K562 (cell line): ENCODE results near the gene LMBR1. TPM values are rescaled to one million over a fixed set of nuclear protein-coding genes. Genes with fewer than 3 reads are reported as not detected.
A peak's percentile ranks its signal among the peaks of the same experiment; 100 is the strongest.

Experiments used
- ATAC-seq: fragments of 200-7000 bp; cut with Tn5 transposase; 3 replicates; pipeline ENCODE4 v1.9.1; 2020; ENCODE audit warnings: moderate library complexity
- BruUV-seq: library from RNA; stranded (reverse); fragments of 400-500 nt; replicated peaks from 2 replicates; lab custom pipeline; 2021; lab: Mats Ljungman, UMichigan
- CTCF ChIA-PET: fragments of 300-600 bp; formaldehyde crosslinking; extraction: SDS; loops from one replicate; lab custom pipeline; 2021; ENCODE audit warnings: low intra/inter-chr PET ratio; lab: Yijun Ruan, JAX
- POLR2A ChIA-PET: fragments of 300-600, 350-650 bp; sonication (Branson Sonifier 250); formaldehyde crosslinking; extraction: SDS; loops from one replicate; lab custom pipeline; 2021; ENCODE audit warnings: antibody characterized with exemption, inconsistent platforms; lab: Yijun Ruan, JAX
- DNase-seq, 4 experiments: peaks; one replicate each; pipeline versions ENCODE4 v3.0.0 to v3.0.0-alpha.2; 2011 to 2018; ENCODE audit warnings: low spot score in 3 of 4, mixed read lengths in 3 of 4; ENCODE audit errors: extremely low read depth in 1 of 4
- FAIRE-seq: peaks from 2 replicates; lab custom pipeline; 2011; peaks lifted over from hg19 to GRCh38; lab: Jason Lieb, UNC
- H2AFZ ChIP-seq: 2 replicates; pipeline ENCODE4 v1.6.0; 2011; ENCODE audit warnings: low read depth, low read length, control low read depth, inconsistent platforms
- H3K27ac ChIP-seq: fragments of 200-600 bp; 3 replicates; pipeline ENCODE4 v1.8.0; 2011; ENCODE audit warnings: low read depth, mild to moderate bottlenecking, control low read depth, inconsistent platforms, low read length, moderate library complexity, mixed read lengths; ENCODE audit errors: extremely low read depth
- H3K27me3 ChIP-seq, 2 experiments: fragments of 300-600 bp in 1 of 2; 2 replicates in 1 of 2; 3 replicates in 1 of 2; pipeline versions ENCODE4 v1.6.0 to v1.8.0; 2011; ENCODE audit warnings: inconsistent platforms in 2 of 2, low read length in 2 of 2, mild to moderate bottlenecking in 1 of 2, mixed read lengths in 1 of 2, moderate library complexity in 1 of 2; ENCODE audit not compliant: control insufficient read depth in 2 of 2, insufficient read depth in 2 of 2
- H3K36me3 ChIP-seq: fragments of 300-600 bp; 3 replicates; pipeline ENCODE4 v1.8.0; 2011; ENCODE audit warnings: mild to moderate bottlenecking, low read length, inconsistent platforms; ENCODE audit not compliant: control insufficient read depth, insufficient read depth
- H3K4me1 ChIP-seq, 2 experiments: fragments of 200-600 bp in 1 of 2; replicated peaks in 1 of 2; 2 replicates in 1 of 2; 3 replicates in 1 of 2; pipeline versions ENCODE4 v1.5.1 to v1.8.0; 2011; ENCODE audit warnings: inconsistent platforms in 2 of 2, low read length in 2 of 2, mild to moderate bottlenecking in 1 of 2, mixed read lengths in 1 of 2, moderate library complexity in 1 of 2; ENCODE audit not compliant: control insufficient read depth in 2 of 2, insufficient read depth in 2 of 2
- H3K4me2 ChIP-seq: 2 replicates; pipeline ENCODE4 v1.6.1; 2011; ENCODE audit warnings: low read length, control low read depth, inconsistent platforms, mixed read lengths; ENCODE audit not compliant: insufficient read depth
- H3K4me3 ChIP-seq: fragments of 200-600 bp; sonication (generic), shearing (Covaris generic); 2 replicates; pipeline ENCODE4 v1.5.1; 2016; ENCODE audit warnings: control low read depth, inconsistent platforms
- H3K79me2 ChIP-seq: fragments of 200-600 bp; 3 replicates; pipeline ENCODE4 v1.8.0; 2011; ENCODE audit warnings: low read length, inconsistent platforms; ENCODE audit not compliant: control insufficient read depth, insufficient read depth
- H3K9ac ChIP-seq, 2 experiments: 2 replicates each; pipeline versions ENCODE4 v1.6.0 to v1.6.1; 2011; ENCODE audit warnings: low read depth in 2 of 2, low read length in 2 of 2, control low read depth in 1 of 2, inconsistent platforms in 1 of 2, mild to moderate bottlenecking in 1 of 2, mixed read lengths in 1 of 2; ENCODE audit not compliant: insufficient read depth in 1 of 2
- H3K9me1 ChIP-seq: one replicate; pipeline ENCODE4 v1.6.0; 2011; ENCODE audit warnings: inconsistent platforms, mild to moderate bottlenecking, low read length, moderate library complexity; ENCODE audit not compliant: control insufficient read depth, insufficient read depth
- H3K9me3 ChIP-seq: replicated peaks from 2 replicates; pipeline ENCODE4 v1.5.1; 2011; ENCODE audit warnings: low read depth, low read length, inconsistent platforms; ENCODE audit not compliant: control insufficient read depth, insufficient read depth
- H4K20me1 ChIP-seq: replicated peaks from 2 replicates; pipeline ENCODE4 v1.6.1; 2011; ENCODE audit warnings: low read length, inconsistent platforms, mixed read lengths; ENCODE audit not compliant: control insufficient read depth, insufficient read depth
- CBX3 ChIP-seq, 2 experiments: IDR thresholded peaks; 1 replicate in 1 of 2; 2 replicates in 1 of 2; pipeline ENCODE4 v1.6.1; 2012; ENCODE audit warnings: inconsistent platforms in 2 of 2, low read length in 2 of 2, borderline replicate concordance in 1 of 2, control low read depth in 1 of 2
- CREB1 ChIP-seq, 2 experiments: sonication (generic) in 1 of 2; formaldehyde crosslinking in 1 of 2; IDR thresholded peaks; 2 replicates each; pipeline versions ENCODE4 v1.6.1 to v1.8.0; 2012 to 2022; ENCODE audit warnings: inconsistent platforms in 1 of 2, mild to moderate bottlenecking in 1 of 2, missing genetic modification reagents in 1 of 2, moderate library complexity in 1 of 2
- CXXC5 ChIP-seq: fragments of 250-450 bp; sonication (Bioruptor Pico); IDR thresholded peaks from 2 replicates; pipeline ENCODE4 v1.8.0; 2022; ENCODE audit warnings: inconsistent platforms, mild to moderate bottlenecking, moderate library complexity
- EGR1 ChIP-seq: fragments of 450-650 bp; conservative IDR thresholded peaks from 2 replicates; pipeline ENCODE4 v1.6.1; 2017; ENCODE audit warnings: mild to moderate bottlenecking
- KLF16 ChIP-seq: IDR thresholded peaks from 2 replicates; pipeline ENCODE4 v1.6.1; 2016; ENCODE audit warnings: antibody characterized with exemption
- MIER1 ChIP-seq: fragments of 450-650 bp; IDR thresholded peaks from 2 replicates; pipeline ENCODE4 v1.6.1; 2016; ENCODE audit warnings: antibody characterized with exemption, mild to moderate bottlenecking, low read depth
- NRF1 ChIP-seq, 2 experiments: fragments of 450-650 bp; IDR thresholded peaks in 1 of 2; conservative IDR thresholded peaks in 1 of 2; 2 replicates each; pipeline ENCODE4 v1.6.1; 2014; ENCODE audit warnings: mild to moderate bottlenecking in 2 of 2
- PML ChIP-seq: IDR thresholded peaks from 2 replicates; pipeline ENCODE4 v1.6.1; 2012; ENCODE audit warnings: low read length, inconsistent platforms
- POLR2A ChIP-seq: fragments of 450-650 bp; conservative IDR thresholded peaks from 2 replicates; pipeline ENCODE4 v1.6.1; 2016
- SMARCB1 ChIP-seq: IDR thresholded peaks from 2 replicates; pipeline ENCODE4 v1.6.1; 2011; ENCODE audit warnings: improper control_type of control experiment, low read depth; ENCODE audit not compliant: insufficient read length
- SUPT5H ChIP-seq: fragments of 450-650 bp; IDR thresholded peaks from 2 replicates; pipeline ENCODE4 v1.6.1; 2016
- ZNF146 ChIP-seq: IDR thresholded peaks from one replicate; pipeline ENCODE4 v1.6.1; 2018; ENCODE audit warnings: missing compliant biosample characterization; ENCODE audit not compliant: unreplicated experiment
- ZNF232 ChIP-seq: sonication (generic); formaldehyde crosslinking; IDR thresholded peaks from 2 replicates; pipeline ENCODE4 v1.8.0; 2022; ENCODE audit warnings: mild to moderate bottlenecking, missing genetic modification reagents
- ZNF644 ChIP-seq: fragments of 200-800 bp; sonication (Bioruptor generic); IDR thresholded peaks from 2 replicates; pipeline ENCODE4 v1.6.1; 2016; ENCODE audit warnings: low read depth, missing genetic modification characterization, missing compliant biosample characterization
- WGBS: fragments of 100-300 bp; shearing (Covaris generic); methylation state at CpG from one replicate; pipeline ENCODE4 v1.1.6; 2016; ENCODE audit warnings: low coverage, mixed read lengths; ENCODE audit not compliant: insufficient coverage; ENCODE audit errors: missing lambda C conversion rate; 5-methylcytosine and 5-hydroxymethylcytosine counted together
- in situ Hi-C: fragments of 300-500 bp; cut with MboI; formaldehyde crosslinking; loops from 4 replicates; pipeline ENCODE4 v1.15.0; 2018; ENCODE audit warnings: inconsistent platforms, mixed read lengths
- intact Hi-C: fragments of 100-400 bp; cut with micrococcal nuclease; formaldehyde crosslinking; loops from 2 replicates; pipeline ENCODE4 v1.14.2; 2022
- polyA plus RNA-seq, 8 experiments: library from polyadenylated mRNA; depleted of rRNA in 4 of 8; stranded (reverse) in 5 of 8; unstranded in 3 of 8; fragments of >200 nt; fragmentation: Nextera tagmentation in 2 of 8; fragmentation: Illumina TruSeq in 1 of 8; extraction: Ambion mirVana in 2 of 8; extraction: Trizol in 1 of 8; gene quantifications; 2 replicates each; pipeline versions ENCODE4 v1.2.1 to v1.2.3, GENCODE V29; 2011 to 2014; ENCODE audit warnings: inconsistent platforms in 1 of 8, missing spikeins in 1 of 8
- total RNA-seq, 7 experiments: library from RNA; depleted of rRNA in 6 of 7; stranded (reverse); fragments of >200 nt in 6 of 7; fragmentation: Illumina TruSeq in 2 of 7; extraction: Trizol in 2 of 7; gene quantifications; 2 replicates each; pipeline versions ENCODE4 v1.2.1 to v1.2.3, GENCODE V29; 2011 to 2021; ENCODE audit warnings: low replicate concordance in 1 of 7
- TF ChIP-seq, protein P1 (sequence below): fragments of 200-800 bp; sonication (Bioruptor generic); IDR thresholded peaks from 2 replicates; pipeline ENCODE4 v1.6.1; 2017; ENCODE audit warnings: missing genetic modification characterization, missing compliant biosample characterization
- TF ChIP-seq, protein P2 (sequence below): fragments of 450-650 bp; IDR thresholded peaks from 2 replicates; pipeline ENCODE4 v1.6.1; 2016
- TF ChIP-seq, protein P3 (sequence below): fragments of 250-450 bp; sonication (Bioruptor Pico); IDR thresholded peaks from 2 replicates; pipeline ENCODE4 v1.8.0; 2022; ENCODE audit warnings: inconsistent platforms

LMBR1 gene
- total and polyA plus RNA-seq, 9 of the 15 experiments (the other 6 are each of a cell fraction or from before 2014, with no cell fraction given): 7.7 to 90.0 (median 59.9) TPM

DNA sequence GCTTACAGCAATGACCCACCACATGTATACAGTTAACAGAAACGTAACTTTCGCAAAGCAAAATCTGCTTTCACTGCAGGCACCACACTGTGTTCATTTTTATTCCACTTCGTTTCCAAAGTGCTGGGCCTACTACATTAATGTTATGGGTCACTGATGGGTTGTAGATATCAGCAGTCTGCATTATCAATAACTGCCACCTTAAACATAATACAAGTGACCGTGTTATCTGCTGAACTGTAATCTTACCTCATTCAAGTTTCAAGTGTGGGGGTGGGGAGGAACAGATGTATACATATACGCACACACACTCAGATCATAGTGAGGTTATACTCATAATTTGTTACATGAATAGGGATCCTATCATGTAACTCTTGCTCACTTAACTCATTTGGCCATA lies 231.3 kb downstream of the LMBR1 start (continued):
- TF ChIP-seq, protein P1, sequence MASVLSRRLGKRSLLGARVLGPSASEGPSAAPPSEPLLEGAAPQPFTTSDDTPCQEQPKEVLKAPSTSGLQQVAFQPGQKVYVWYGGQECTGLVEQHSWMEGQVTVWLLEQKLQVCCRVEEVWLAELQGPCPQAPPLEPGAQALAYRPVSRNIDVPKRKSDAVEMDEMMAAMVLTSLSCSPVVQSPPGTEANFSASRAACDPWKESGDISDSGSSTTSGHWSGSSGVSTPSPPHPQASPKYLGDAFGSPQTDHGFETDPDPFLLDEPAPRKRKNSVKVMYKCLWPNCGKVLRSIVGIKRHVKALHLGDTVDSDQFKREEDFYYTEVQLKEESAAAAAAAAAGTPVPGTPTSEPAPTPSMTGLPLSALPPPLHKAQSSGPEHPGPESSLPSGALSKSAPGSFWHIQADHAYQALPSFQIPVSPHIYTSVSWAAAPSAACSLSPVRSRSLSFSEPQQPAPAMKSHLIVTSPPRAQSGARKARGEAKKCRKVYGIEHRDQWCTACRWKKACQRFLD (CRISPR knock-in tag): no peak
- TF ChIP-seq, protein P2, sequence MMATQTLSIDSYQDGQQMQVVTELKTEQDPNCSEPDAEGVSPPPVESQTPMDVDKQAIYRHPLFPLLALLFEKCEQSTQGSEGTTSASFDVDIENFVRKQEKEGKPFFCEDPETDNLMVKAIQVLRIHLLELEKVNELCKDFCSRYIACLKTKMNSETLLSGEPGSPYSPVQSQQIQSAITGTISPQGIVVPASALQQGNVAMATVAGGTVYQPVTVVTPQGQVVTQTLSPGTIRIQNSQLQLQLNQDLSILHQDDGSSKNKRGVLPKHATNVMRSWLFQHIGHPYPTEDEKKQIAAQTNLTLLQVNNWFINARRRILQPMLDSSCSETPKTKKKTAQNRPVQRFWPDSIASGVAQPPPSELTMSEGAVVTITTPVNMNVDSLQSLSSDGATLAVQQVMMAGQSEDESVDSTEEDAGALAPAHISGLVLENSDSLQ: no peak

DNA sequence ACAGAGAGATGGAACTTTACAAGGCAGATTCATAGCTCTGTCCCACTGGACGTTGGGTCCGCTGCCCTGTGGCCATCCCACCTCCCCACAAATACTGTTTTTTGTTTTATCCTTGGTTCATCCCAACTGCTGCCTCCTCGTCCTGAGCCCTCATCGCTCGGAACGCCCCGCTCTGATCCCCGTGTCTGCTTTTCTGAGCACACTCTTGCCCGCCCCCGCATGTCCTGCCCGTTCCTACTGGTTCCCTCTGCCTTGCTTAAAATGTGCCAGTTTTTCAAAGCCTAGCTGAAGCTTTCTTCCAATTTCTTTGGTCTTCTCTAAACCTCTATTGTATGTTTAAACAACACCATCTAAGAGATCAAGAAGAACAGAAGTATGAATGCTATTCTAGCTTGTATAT lies 233.0 kb downstream of the LMBR1 start:
- Histone ChIP-seq H3K4me1 (peaks cover 7 to 22% of the 10 kb centered on the region in 2 experiments; a peak in 3 of 5 replicates), H3K27ac (no peak overlapping the region), H3K9me3 (no peaks in the 10 kb centered on the region), H4K20me1 (no peaks in the 10 kb centered on the region), H3K9me1 (no peaks in the 10 kb centered on the region), H3K27me3 (no peaks in the 10 kb centered on the region), H2AFZ (no peak overlapping the region), H3K79me2 (no peaks in the 10 kb centered on the region), H3K4me2 (0 out of 2 replicates have a peak overlapping the region, but pooled peaks have one; percentile 13), H3K9ac (0 out of 4 replicates have a peak overlapping the region, but pooled peaks of 1 of the 2 experiments have one; percentile 23), H3K4me3 (no peak overlapping the region), H3K36me3 (no peaks in the 10 kb centered on the region)
- intact Hi-C loops: no loop called here
- WGBS: 34% methylated on average over 11 of the region's 11 CpGs
- CTCF ChIA-PET: no interaction called here
- no peak for FAIRE-seq
- POLR2A ChIA-PET: interaction anchor here (0.9 to 1.3 kb wide), 2 partner anchors 17 to 27 kb away, joined by 3 to 4 read pairs; no protein-coding TSS in a partner anchor
- ATAC-seq: peak; percentile 67
- in situ Hi-C loops: no loop called here
- peak in 2 of 4 experiments; percentile 38 to 48 for DNase-seq
- no TSS peak for BruUV-seq
- 0 out of 2 replicates have a peak, but pooled peaks have one; percentile 10 for TF ChIP-seq KLF16
- TF ChIP-seq CBX3 (IDR thresholded peaks at IDR 0.05; ENCODE audit: borderline replicate concordance in 1 of 2, low read length in 2 of 2): no peak
- TF ChIP-seq CREB1 (IDR thresholded peaks at IDR 0.05): no peak
- no peak for TF ChIP-seq CREB1 (CRISPR knock-in tag; IDR thresholded peaks at IDR 0.05)
- TF ChIP-seq EGR1: peak; percentile 88
- TF ChIP-seq CXXC5 (CRISPR knock-in tag): no peak
- TF ChIP-seq PML: no peak
- TF ChIP-seq ZNF146 (CRISPR knock-in tag): no peak
- 0 out of 2 replicates have a peak, but pooled peaks have one; percentile 39 for TF ChIP-seq POLR2A
- TF ChIP-seq ZNF644 (tag): no peak
- TF ChIP-seq, protein P3, sequence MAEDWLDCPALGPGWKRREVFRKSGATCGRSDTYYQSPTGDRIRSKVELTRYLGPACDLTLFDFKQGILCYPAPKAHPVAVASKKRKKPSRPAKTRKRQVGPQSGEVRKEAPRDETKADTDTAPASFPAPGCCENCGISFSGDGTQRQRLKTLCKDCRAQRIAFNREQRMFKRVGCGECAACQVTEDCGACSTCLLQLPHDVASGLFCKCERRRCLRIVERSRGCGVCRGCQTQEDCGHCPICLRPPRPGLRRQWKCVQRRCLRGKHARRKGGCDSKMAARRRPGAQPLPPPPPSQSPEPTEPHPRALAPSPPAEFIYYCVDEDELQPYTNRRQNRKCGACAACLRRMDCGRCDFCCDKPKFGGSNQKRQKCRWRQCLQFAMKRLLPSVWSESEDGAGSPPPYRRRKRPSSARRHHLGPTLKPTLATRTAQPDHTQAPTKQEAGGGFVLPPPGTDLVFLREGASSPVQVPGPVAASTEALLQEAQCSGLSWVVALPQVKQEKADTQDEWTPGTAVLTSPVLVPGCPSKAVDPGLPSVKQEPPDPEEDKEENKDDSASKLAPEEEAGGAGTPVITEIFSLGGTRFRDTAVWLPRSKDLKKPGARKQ (CRISPR knock-in tag): 0 out of 2 replicates have a peak, but pooled peaks have one; percentile 10
- TF ChIP-seq NRF1 (conservative IDR thresholded peaks at IDR 0.05 in 1 of 2, IDR thresholded peaks at IDR 0.05 in 1 of 2): no peak
- no peak for TF ChIP-seq MIER1
- no peak for TF ChIP-seq SMARCB1
- no peak for TF ChIP-seq ZNF232 (CRISPR knock-in tag)
- TF ChIP-seq SUPT5H: peak; percentile 30; the same call in 1 of the 2 replicates
